ENCODE data around the gene METRN.
"Not testable (repeated sequence)": the region's sequence is repeated elsewhere in the genome, so short reads cannot be mapped to it uniquely, and the experiment has no call there.

The METRN gene

GRCh38 chr16:751152-752006, 36.5 kb downstream of the METRN start:
- ChIA-PET POLR2A (interaction anchor here (1.1 to 1.5 kb wide), 3 partner anchors 10 to 36 kb away, joined by 3 to 4 read pairs (median 3); partner anchors contain the start of genes ANTKMT, CHTF18, CIAO3 and RPUSD1), CTCF (no interaction called here)

GRCh38 chr16:752007-752312, 37.0 kb downstream of the METRN start:
- TF ChIP-seq PKNOX1 (IDR thresholded peaks at IDR 0.05) (no peak), TARDBP (IDR thresholded peaks at IDR 0.05) (no peak), BHLHE40 (IDR thresholded peaks at IDR 0.05; ENCODE audit: borderline replicate concordance) (no peak), FOXK2 (IDR thresholded peaks at IDR 0.05) (no peak), FOXM1 (IDR thresholded peaks at IDR 0.05; ENCODE audit: borderline replicate concordance) (no peak), L3MBTL2 (conservative IDR thresholded peaks at IDR 0.05) (no peak), ZNF384 (IDR thresholded peaks at IDR 0.05) (no peak)
- DNase-seq (ENCODE audit: extremely low spot score) = no peak
- CTCF ChIA-PET = no interaction called here
- POLR2A ChIA-PET = interaction anchor here (1.1 to 1.3 kb wide), 2 partner anchors 31 to 36 kb away, joined by 3 read pairs; partner anchors contain the start of genes ANTKMT, CHTF18 and RPUSD1

More at GRCh38 chr16:751152-752006, 36.5 kb downstream of the METRN start:
- DNase-seq (ENCODE audit: extremely low spot score) = no peak
- no peak for TF ChIP-seq BHLHE40 (IDR thresholded peaks at IDR 0.05; ENCODE audit: borderline replicate concordance)
- no peak for TF ChIP-seq NFRKB (IDR thresholded peaks at IDR 0.05)
- TF ChIP-seq FOXK2 (IDR thresholded peaks at IDR 0.05) = no peak
- TF ChIP-seq FOXM1 (IDR thresholded peaks at IDR 0.05; ENCODE audit: borderline replicate concordance) = no peak
- no peak for TF ChIP-seq SP1 (IDR thresholded peaks at IDR 0.05)
- TF ChIP-seq TARDBP (IDR thresholded peaks at IDR 0.05) = no peak
- no peak for TF ChIP-seq ELF4 (IDR thresholded peaks at IDR 0.05)
- no peak for TF ChIP-seq CTBP1 (IDR thresholded peaks at IDR 0.05; ENCODE audit: borderline replicate concordance)
- no peak for TF ChIP-seq SUZ12 (IDR thresholded peaks at IDR 0.05)
- TF ChIP-seq PKNOX1 (IDR thresholded peaks at IDR 0.05) = no peak
- TF ChIP-seq ARNT (IDR thresholded peaks at IDR 0.05) = no peak
- TF ChIP-seq FOXA1 (IDR thresholded peaks at IDR 0.05) = no peak
- no peak for TF ChIP-seq LEF1 (IDR thresholded peaks at IDR 0.05; ENCODE audit: borderline replicate concordance)
- no peak for TF ChIP-seq ZNF384 (IDR thresholded peaks at IDR 0.05)
- no peak for TF ChIP-seq HDGF (IDR thresholded peaks at IDR 0.05; ENCODE audit: borderline replicate concordance)
- TF ChIP-seq L3MBTL2 (conservative IDR thresholded peaks at IDR 0.05) = no peak

GRCh38 chr16:754121-754607, 39.2 kb downstream of the METRN start:
- CTCF ChIA-PET = interaction anchor here (0.6 to 1.1 kb wide), 2 partner anchors 39 to 130 kb away, joined by 5 to 6 read pairs; partner anchors contain the start of gene METRN
- POLR2A ChIA-PET; DNase-seq (ENCODE audit: extremely low spot score): not testable (repeated sequence)

GRCh38 chr16:754656-755055, 39.7 kb downstream of the METRN start:
- ChIA-PET CTCF (interaction anchor here (0.6 to 0.7 kb wide), 2 partner anchors 31 to 131 kb away, joined by 3 to 6 read pairs; no protein-coding TSS in a partner anchor), POLR2A (no interaction called here)
- DNase-seq (ENCODE audit: extremely low spot score) = no peak
- TF ChIP-seq L3MBTL2 (conservative IDR thresholded peaks at IDR 0.05) = no peak
- no peak for TF ChIP-seq ELF4 (IDR thresholded peaks at IDR 0.05)
- no peak for TF ChIP-seq CTBP1 (IDR thresholded peaks at IDR 0.05; ENCODE audit: borderline replicate concordance)

- CTCF ChIA-PET = interaction anchor here (0.7 kb wide), 1 partner anchor 30 kb away, joined by 3 read pairs; no protein-coding TSS in a partner anchor
Measured at GRCh38 chr16:756428-756827, 41.5 kb downstream of the METRN start.

GRCh38 chr16:759110-759910, 44.4 kb downstream of the METRN start:
- POLR2A ChIA-PET = interaction anchor here (1.9 to 2.0 kb wide), 2 partner anchors 10 to 38 kb away, joined by 4 to 5 read pairs; partner anchors contain the start of gene ANTKMT
- no peak for DNase-seq (ENCODE audit: extremely low spot score)

More at GRCh38 chr16:756428-756827, 41.5 kb downstream of the METRN start:
- POLR2A ChIA-PET = interaction anchor here (1.1 kb wide), 1 partner anchor 15 kb away, joined by 3 read pairs; the partner anchor contains the start of gene CIAO3
- no peak for TF ChIP-seq SP1 (IDR thresholded peaks at IDR 0.05)
- DNase-seq (ENCODE audit: extremely low spot score) = no peak

More at GRCh38 chr16:759110-759910, 44.4 kb downstream of the METRN start:
- CTCF ChIA-PET = interaction anchor here (0.6 kb wide), 1 partner anchor 148 kb away, joined by 3 read pairs; no protein-coding TSS in a partner anchor
- TF ChIP-seq SUZ12 (IDR thresholded peaks at IDR 0.05) = no peak
- no peak for TF ChIP-seq FOXA1 (IDR thresholded peaks at IDR 0.05)
- no peak for TF ChIP-seq ZNF384 (IDR thresholded peaks at IDR 0.05)
- TF ChIP-seq SP1 (IDR thresholded peaks at IDR 0.05) = no peak
- TF ChIP-seq FOXM1 (IDR thresholded peaks at IDR 0.05; ENCODE audit: borderline replicate concordance) = no peak
- no peak for TF ChIP-seq LEF1 (IDR thresholded peaks at IDR 0.05; ENCODE audit: borderline replicate concordance)
- TF ChIP-seq ELF4 (IDR thresholded peaks at IDR 0.05) = no peak
- no peak for TF ChIP-seq PKNOX1 (IDR thresholded peaks at IDR 0.05)
- TF ChIP-seq HDGF (IDR thresholded peaks at IDR 0.05; ENCODE audit: borderline replicate concordance) = no peak
- no peak for TF ChIP-seq FOXK2 (IDR thresholded peaks at IDR 0.05)
- no peak for TF ChIP-seq CTBP1 (IDR thresholded peaks at IDR 0.05; ENCODE audit: borderline replicate concordance)
- TF ChIP-seq L3MBTL2 (conservative IDR thresholded peaks at IDR 0.05) = no peak
- TF ChIP-seq BHLHE40 (IDR thresholded peaks at IDR 0.05; ENCODE audit: borderline replicate concordance) = no peak
- TF ChIP-seq ARNT (IDR thresholded peaks at IDR 0.05) = no peak
- no peak for TF ChIP-seq TARDBP (IDR thresholded peaks at IDR 0.05)

Data from HEK293T (cell line).